ENCODE data around the gene HOTAIR.
A peak's percentile ranks its signal among the peaks of the same experiment; 100 is the strongest.

The HOTAIR gene

DNA sequence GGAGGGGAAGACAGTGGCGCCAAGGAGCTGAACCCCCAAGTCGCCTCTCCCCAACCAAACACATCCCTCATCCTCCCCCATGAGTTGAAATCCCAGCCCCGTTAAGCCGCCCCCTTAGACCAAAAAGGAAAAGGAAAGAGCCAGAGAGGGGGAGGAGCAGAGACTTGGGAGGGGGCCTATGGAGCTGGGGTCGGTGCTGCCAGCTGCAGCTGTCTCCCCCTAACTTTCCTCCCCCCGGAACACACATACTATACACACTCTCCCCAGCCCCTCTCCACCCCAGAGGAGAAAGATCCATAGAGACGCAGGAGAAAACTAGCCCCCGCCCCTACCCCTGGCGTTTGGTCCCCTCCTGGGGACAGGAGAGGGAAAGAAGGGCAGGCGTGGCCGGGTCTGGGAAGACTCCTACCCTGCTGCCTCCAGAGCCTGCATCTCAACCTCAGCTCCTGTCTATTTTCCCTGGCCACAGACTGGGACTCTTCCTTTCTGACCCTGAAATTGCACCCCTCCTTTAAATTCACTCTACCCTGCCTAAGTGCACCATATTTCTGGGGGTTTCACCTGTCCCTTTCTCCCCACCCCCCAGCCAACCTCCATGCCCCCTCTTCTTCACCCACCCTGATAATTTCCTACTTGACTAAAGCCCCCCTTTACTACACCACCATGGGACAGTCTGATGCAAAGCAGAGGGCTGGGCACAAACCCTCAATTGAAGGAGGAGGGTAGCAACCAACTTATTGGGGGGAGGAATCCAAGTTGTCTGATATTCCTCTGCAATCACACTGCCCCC lies 23.6 kb upstream of the HOTAIR start:
- no peak for DNase-seq

DNA sequence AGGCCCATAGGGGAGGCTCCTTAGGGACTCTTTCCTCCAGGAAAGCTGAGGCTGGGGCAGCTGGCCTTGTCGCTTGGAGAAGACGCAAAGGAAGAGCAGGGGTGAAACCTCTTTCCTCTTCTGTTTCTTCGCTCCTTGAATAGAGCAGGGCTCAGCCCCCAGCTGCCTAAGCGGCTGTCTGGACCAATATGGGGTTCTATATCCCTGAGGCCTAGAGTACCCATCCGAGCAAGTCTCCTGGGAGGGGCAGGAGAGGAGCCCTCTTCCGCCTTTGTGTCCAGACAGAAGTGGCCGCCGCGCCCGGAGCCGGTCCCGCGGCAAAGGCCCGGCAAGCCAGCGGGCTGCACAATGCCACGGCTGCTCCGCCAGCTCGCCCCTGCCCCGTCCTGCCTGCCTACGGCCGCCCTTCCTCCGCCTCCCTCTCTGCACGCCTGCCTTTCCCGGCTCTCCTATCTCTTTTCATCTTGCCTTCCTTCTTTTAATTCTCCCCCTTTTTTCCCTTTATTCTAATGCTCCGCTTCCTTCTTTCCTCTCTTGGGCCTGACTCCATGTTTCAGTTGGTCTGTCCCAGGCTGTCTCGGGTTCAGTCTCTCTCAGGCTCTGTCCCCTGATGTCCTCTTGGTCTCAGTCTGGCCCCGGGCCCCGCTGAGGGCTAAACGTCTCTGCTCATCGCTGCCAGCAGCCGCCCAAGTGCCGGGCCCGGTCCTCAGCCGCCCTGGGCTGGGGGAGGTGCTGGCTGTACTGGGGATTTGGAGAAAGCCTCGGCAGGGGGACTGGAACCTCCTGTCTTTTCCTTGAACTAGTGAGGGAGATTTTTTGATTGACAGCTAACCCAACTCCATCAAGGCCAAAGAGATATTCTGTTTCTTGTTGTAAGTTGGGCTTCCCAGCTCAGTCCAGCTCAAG lies 22.7 kb upstream of the HOTAIR start:
- DNase-seq = no peak

DNA sequence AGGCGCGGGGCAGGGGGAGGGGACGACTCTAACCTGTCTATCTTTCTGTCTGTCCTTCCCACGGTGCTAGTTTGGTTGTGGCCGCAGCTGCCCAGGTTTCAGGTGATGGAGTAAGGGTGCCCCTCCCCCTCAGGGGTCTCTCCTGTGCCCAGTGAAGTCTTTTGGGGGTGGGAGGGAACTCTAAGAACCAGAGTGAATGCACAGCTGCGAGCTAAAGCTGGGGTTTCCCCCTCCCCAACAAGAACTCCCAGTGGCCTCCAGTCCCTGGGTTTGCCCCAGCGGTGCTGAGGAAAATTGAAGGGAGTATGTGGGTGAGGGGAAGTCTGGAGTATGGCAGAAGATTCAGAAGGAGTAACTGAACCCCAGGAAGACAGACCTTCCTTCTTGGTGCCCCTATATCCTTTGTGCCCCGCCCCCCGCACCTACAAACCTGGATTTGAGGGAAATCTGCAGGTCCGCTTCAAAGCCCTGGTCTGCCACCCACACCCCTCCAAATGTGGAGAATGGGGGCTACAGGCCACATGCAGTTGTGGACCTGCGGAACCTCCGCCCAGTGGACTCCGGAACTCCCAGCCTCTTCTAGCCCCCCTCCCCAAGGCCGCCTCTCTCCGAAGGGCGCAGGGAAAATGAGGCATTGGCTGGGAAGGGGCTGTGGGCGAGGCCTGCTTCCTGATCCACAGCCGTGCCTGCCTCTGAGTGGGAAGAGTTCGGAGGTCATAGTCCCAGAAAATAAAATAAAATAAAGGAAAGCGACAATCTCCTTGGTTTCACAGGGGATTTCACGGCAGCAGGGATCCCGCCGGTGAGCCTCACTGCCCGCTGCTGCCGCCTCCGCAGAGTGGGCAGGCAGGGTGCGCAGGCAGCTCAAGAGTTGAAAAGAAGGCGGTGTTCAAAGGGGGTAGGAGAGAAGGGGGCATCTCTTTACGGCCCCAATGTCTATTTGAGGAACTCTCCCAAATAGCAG lies 21.8 kb upstream of the HOTAIR start:
- DNase-seq = no peak

DNA sequence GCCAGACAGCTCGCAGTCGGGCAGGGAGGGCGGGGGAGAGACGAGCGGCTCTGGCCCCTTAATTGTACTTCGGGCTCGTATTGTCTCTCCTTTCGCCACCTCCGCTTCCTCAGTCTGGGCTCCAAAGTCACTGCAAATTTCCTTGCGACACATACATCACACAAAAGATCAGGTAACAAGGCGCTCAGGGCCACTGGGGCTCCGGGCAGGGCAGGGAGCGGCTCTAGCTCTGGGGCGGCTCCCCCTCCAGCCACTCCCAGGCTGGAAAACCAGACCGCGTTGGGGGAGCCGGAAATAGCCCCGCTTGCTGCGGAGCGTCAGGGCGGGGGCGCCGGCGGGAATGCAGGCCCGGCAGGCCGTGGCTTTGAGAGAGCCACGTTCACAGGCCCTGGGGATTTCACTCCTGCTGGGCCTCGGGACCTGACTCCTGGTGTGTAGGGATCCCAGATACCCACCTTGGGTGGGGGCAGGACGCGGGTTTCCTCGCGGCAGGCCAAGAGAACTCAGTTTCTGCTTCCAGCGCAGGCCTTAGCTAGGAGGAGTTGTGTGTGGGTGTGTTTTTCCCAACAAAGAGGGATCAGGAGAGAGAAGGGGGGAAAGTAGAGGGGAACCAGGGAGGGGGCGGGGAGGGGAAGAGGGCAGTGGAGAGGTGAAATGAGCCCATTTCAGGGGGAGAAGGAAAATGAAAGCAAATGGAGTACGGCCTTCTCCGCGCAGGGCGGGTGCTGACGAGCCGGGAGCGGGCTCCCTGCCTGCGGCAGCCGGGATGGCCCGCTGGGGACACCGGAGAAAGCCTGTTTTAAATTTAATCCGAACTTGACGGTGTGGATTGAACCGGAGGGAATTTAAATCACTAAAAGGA lies 20.9 kb upstream of the HOTAIR start:
- no peak for DNase-seq

DNA sequence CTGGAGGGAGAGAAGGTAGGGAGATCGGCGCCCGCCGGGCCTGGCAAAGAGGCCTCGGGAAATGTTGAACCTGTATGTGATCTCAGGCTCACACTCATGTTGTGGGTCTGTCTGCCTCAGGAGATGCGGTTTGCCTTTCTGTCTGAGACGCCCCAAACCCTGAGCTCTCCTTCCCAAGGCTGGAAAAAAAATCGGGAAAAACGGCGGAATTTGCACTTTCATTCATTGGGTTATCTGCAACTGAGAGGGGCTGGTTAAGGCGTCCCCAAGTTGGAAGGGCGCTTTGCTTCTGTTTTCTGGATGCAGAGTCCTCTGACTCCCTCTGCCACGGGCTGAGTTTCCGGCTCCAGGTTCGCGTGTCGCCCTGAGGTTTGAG lies 20.2 kb upstream of the HOTAIR start:
- DNase-seq = no peak

DNA sequence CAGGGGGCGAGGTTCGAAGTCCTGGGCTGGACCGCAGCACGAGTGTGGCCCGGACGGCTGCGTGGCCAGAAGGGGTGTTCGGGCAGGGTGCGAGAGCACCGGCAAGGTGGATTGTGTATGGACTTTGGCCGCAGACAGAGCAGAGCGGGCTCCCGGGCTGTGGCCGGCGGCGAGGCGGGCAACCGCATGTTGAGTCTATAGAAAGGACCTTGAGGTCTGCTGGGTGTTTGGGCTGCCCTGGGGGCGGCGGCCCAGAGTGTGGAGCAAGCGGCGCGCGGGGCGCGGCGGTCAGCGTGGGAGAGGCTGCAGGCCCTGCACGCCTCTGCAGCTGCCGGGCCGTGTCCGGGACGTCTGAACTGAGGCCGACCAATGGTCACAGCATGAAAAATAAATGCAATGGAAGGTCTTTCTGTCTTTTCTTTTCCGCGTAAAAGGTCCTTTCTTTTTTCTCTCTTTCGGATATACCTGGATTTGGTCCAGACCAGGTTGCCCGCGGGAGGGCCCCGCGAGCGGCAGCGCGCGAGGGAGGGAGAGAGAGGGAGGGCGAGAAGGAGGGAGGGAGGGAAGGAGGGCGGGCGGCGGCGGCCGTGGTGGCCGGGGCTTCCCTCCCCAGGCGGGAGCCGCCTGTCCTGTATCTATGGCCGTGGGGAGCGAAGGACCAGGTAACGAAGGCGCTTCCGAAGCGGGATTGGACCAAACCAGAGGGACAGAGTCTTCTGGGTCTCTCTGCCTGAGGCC lies 19.7 kb upstream of the HOTAIR start:
- no peak for DNase-seq

DNA sequence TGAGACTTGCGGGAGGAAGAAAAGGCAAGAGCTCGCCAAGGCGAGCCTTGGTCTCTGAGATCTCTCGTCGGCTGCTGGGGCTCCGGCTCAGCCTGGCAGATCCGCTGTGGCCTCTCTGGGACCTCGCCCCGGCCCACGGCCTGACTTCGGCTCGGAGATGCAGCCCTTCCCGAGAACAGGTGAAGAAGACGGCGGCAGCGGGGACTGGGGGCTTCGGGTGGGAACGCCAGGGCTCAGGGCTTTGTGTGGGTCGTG lies 19.2 kb upstream of the HOTAIR start:
- DNase-seq = no peak

DNA sequence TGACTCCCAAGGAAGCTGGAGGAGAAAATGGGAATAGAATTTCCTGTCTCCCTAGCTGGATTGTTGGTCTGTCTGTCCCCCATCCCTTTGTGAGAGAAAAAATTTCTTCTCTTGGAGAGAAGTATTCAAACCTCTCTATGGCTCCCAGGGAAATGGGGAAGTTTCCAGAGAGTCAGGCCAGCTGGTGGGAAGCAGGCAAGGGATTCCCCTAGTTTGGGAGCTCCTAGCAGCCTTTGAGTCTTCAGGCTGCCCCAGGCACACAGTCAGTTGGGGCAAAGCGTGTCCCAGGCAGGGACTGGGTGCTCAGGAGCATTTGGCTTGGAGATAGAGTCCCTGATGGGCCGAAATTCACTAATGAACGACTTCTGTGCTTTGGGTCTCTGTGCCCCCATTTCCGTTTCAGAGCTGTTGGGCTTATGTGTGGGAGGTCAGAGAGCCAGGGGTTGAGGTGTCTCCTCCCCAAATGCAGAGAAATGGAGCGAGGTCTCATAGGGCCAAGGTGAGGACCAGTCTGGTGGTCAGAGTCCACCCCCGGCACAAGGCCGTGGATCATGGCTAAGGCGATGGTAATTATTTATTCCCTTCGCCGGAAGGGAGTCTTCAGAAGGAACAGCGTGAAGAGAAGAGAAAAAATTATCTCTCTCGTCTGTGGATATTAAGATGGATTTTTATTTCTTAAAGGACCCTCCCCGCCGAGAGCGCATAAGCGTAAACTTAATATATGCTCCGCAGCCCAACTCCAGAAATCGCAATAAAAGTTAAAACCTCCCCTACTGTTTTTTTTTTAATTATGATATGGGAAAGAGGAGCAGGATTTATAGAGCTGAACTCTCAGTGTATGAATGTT lies 18.6 kb upstream of the HOTAIR start:
- DNase-seq = no peak

DNA sequence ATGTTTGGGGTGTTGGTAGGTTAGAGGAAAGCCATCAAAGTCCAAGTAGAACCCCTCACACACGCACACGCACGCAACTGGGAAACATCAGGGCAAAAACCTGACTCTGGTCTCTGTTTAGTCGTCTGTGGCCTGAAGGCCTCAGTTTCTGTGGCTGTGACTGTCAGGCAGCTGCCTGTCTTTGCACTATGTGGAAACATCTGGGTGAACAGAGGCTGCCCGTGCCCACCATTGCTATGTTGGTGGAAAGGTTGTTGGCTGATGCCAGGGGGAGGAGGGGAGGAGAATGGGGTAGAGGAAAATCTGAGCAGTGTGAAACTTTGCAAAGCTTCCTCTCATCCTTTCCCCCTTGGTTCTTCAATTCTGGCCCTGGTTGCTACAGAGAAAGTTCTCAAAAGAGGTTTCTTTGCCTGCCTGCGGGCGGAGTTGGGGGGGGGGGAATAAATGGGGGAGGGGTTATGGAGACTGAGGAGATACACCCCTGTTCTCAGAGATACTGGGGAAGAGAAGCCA lies 17.7 kb upstream of the HOTAIR start:
- no peak for DNase-seq

DNA sequence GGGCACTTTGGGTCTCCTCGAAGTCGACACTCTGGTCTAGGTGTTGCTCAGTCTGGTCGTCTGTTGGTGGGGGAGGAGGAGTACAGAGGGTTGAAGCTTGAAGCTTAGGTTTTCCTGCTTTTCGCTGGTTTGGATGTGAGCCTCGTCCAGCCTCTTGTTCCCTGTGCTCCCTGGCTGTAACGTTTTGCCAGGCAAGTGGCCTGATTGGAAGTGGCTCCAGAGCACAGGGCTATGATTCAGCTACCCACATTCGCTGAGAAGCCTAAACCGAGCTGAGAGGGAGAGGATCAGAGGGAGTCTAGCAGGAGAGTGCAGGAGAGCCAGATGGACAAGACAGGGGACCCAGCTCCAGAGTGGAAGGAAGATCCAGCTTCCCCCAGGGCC lies 16.3 kb upstream of the HOTAIR start:
- DNase-seq = no peak

DNA sequence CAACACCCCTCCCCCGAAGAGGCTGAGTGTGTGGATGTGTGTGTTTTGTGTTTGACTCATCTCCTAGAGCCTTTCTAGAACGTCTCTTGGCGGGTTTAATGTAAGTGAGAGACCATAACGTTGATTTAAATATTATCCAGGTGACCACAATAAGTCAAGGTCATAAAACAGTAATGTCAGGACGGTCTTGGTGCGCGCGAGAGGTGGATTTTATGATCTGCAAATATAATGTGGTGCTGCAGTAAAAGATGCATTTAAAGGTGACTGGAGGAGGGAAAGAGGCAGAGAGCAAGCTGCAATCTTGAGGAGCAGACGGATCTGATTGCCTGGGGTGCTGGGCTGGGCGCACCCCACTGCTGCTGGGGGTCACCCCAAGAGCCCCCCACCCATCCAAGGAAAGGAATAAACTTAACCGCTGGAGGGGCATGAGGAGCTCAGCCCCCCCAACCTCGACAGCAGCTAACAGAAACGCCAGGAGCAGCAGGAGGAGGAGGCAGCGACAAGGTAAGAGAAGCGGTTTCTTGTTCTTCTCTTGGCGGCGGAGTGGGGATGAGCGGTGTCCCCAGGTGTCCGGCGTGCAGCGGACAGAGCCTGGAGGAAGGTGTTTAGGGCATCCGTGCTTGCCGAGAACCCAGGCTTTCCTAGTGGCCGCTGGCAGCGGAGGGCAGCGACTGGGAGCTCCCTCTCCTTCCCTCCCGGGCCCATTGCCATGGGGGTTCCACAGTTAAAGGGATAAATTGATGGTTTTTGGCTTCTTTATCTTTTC lies 15.7 kb upstream of the HOTAIR start:
- DNase-seq = no peak

DNA sequence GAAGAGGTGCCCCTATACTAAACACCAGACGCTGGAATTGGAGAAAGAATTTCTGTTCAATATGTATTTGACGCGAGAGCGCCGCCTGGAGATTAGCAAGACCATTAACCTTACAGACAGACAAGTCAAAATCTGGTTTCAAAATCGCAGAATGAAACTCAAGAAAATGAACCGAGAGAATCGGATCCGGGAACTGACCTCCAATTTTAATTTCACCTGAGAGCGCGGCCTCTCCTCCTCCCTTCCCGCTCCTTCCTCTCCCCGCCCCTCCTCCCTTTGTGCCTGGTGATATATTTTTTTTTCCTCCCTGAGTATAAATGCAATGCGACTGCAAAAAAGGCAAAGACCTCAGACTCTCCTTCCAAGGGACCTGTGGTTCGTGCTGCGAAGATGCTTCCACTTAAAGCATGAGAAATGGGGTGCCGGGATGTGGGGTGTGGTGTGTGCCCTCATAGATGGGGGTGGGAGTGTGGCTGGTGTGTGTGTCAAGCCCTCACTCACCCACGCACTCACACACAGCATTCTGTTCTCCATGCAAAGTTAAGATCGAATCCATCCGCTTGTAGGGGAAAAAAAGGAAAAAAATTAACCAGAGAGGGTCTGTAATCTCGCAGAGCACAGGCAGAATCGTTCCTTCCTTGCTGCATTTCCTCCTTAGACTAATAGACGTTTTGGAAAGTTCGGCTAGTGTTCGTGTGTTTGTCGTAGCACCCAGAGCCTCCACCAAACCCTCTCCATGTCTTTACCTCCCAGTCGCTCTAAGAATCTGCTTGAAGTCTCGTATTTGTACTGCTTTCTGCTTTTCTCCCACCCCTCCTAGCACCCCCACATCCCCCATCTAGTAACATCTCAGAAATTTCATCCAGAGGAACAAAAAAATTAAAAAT lies 14.7 kb upstream of the HOTAIR start:
- DNase-seq = peak; percentile 16

DNA sequence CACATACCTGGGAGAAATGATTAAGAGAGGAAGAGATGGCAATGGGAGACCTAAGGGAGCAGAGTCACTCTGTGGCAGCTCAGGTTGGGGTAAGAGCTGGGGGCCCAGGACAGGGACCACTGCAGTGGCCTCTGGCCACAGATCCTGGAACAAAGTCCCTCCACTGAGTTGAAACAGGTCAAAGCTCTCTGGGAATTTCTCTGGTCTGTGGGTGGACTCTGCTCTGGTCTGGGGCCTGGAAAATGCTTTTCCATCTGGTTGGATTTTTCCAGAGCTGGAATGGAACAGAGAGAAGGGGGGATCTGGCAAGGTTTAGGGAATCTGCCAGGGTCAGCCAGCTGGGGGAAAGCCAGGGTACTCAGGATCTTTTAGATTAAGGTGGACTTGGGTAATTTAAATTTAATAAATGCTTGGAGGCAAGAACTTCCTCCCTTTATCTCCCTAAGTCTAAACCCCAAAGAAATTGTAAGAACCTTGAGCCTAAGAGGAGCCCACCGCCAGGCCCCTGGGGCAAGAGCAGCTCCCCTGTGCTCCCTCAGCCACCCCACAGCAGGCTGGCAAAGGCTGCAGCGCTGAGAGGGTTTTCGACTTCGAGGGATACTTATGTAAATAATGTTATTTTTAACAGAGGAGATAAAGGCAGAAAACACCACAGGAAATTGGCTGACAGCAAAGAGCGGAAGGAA lies 13.9 kb upstream of the HOTAIR start:
- no peak for DNase-seq

DNA sequence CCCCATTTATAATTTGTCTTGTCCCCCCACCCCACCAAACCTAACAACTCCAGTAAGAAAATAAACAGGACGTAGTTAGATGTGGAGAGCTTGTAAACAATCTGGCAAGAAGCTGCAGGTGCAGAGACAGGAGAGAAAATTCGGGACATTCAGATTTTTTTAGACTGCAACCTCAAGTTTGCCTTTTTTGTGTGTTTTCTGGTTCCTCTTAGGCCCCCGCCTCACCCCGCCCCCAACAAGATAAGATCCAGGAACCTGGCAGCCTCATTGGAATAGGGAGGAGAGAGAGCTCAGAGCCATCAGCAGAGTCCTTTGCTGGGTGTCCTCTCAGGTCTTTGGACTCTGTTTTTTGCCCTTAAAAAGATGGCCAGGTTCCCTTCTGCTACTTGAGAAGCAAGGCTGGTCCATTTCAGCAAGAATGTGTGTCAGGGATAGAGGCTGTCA lies 13.1 kb upstream of the HOTAIR start:
- DNase-seq = no peak

DNA sequence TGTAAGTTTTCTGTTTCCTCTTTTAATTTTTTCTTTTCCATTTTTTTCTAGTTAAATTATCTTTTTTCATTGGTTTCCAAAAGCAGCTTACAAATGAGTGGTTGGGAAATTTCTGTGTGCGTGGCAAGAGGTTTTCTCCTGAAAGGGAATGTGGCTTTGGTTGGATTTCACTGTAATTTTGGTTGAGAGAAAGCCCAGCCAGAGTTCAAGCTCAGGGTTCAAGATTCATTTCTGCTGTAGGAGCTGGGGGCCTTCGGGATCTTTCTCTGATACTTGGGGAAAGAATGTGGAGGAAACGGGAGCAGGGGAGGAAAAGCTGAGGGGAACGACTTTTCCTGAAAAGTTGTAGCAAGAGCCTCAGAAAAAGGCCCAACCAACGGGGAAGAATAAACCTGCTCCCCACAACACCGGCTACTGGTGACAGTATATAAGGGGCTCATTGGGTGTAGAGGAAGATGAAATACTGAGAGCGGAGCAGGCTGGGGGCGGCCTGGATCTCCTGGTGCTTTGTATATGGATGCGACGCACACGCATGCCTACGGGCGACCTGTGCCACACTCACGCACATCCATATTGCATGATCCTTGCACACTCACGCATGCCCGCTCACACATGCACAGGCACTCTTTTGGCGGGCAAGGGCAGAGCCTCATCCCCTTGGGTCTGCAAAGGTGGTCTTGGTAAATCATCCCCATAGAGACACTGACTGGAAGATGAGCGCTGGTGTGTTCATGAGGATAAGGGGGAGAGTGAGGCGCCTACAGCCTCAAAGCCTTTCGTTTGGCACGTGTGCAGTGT lies 12.1 kb upstream of the HOTAIR start:
- DNase-seq = no peak

DNA sequence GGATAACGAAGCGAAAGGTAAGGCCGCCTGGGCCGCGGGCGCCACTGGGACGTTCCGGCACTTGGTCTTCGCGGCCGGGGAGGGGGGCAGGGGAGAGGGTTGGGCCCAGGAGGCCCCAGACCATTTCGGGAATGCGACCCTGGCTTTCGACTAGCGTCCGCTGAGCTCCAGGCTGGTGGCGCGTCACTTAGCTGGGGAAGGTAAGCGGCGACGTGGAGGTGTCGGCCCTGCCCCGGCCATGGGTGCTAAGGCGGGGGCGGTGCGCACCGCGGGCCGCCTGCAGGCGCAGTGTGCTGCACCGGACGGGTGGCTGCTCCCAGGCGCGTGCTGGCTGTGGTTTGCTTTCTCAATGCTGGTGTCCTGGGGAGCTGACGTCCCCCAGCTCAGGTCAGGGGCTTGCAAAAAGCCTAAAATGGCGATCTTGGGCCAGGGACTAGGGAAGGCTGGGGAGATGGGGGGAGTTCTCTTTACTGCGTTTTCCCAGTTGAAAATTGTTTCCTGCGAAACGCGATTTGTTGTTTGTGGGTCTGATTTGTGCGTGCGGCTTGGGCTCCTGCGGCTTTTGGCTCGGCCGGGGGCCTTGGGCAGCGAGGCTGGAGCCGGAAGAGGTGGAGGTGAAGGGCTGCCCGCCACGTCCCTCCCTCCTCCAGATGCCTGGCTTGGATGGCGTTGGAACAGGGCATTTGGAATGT lies 11.4 kb upstream of the HOTAIR start:
- no peak for DNase-seq

DNA sequence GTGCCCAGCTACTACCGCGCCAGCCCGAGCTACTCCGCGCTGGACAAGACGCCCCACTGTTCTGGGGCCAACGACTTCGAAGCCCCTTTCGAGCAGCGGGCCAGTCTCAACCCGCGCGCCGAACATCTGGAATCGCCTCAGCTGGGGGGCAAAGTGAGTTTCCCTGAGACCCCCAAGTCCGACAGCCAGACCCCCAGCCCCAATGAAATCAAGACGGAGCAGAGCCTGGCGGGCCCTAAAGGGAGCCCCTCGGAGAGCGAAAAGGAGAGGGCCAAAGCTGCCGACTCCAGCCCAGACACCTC lies 10.9 kb upstream of the HOTAIR start:
- DNase-seq = no peak

Measured in COR-L47 (cell line).